ENCODE data around the gene CYP39A1. TPM values are rescaled to one million over a fixed set of nuclear protein-coding genes. Genes with fewer than 3 reads are reported as not detected.

CYP39A1 gene
- total RNA-seq, 2 experiments from 2014 or later = not detected

DNA sequence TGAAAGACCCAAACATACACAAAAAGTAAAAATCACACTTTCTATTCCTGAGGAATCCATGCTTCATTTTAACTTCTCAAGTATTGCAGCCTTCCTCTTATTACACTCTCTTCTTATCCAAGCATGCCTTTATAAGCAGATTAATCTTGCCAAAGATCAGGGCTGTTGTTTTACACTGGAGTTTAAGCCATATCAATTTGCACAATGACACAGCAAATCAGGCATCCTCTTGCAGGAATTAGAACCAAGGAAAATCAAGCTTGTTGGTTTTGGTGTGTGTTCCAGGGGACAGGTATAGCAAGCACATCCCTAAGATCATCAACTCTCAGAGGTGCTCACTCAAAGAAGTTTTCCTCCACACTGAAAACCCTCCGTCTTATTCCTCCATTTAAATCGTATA, 69.5 kb downstream of the CYP39A1 start:
- Mint-ChIP-seq H3K27me3 (peaks cover 20% of the 10 kb centered on the region), H3K36me3 (ENCODE audit: low read depth) (no peaks in the 10 kb centered on the region), H3K4me1 (ENCODE audit: low read depth) (no peaks in the 10 kb centered on the region), H3K9me3 (no peaks in the 10 kb centered on the region), H3K4me3 (no peak overlapping the region), H3K27ac (no peak overlapping the region)
- ChIA-PET POLR2A (no interaction called here), CTCF (no interaction called here)
- TF ChIP-seq CTCF (IDR thresholded peaks at IDR 0.05) = no peak
- ATAC-seq (ENCODE audit: poor library complexity) (no peak), DNase-seq (no peak)
- peaks cover 0 to 9% of the 10 kb centered on the region in 2 experiments for H3K27me3 ChIP-seq (ENCODE audit: control insufficient read depth in 1 of 2, insufficient read depth in 2 of 2, low read length in 2 of 2)
- no peak overlapping the region for H3K27ac ChIP-seq (ENCODE audit: low read depth in 1 of 2, low read length in 2 of 2)
- H3K36me3 ChIP-seq (ENCODE audit: insufficient read depth, low read length) = no peaks in the 10 kb centered on the region
- H3K4me1 ChIP-seq (ENCODE audit: insufficient read depth, low read length) = no peaks in the 10 kb centered on the region
- no peaks in the 10 kb centered on the region for H3K9me3 ChIP-seq (ENCODE audit: control insufficient read depth in 1 of 2, insufficient read depth in 1 of 2, low read length in 2 of 2)
- intact Hi-C loops (cut with DNase I, micrococcal nuclease) = no loop called here
- no peak overlapping the region for H3K4me3 ChIP-seq (ENCODE audit: low read length)

DNA sequence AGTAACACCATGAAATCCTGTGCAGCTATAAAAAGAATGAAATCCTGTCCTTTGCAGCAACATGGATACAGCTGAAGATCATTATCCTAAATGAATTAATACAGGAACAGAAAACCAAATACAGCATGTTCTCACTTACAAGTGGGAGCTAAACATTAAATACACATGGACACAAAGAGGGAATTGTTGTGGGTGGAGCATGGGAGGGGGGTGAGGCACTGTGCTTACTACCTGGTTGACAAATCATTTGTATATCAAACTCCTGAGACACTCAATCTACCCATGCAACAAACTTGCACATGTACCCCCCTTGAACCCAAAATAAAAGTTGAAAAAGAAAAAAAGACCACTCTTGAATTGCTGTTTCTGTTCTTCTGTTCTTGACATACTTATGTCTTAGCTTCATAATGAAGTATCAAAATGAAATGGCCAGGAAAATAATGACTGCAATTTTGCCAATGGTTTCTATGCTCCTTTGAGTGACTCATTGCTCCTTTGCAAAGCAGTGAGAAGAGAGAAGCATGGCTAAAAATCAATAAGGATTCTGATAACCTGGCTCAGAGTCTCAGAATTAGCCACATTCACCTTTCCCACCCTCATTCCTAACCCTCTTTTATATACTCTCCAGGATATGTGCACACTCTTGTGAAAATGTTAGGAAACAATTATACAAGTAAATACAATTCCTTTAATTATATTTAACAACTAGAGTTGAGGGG, 71.0 kb downstream of the CYP39A1 start:
- H3K27me3 ChIP-seq (ENCODE audit: control insufficient read depth in 1 of 2, insufficient read depth in 2 of 2, low read length in 2 of 2) = peaks cover 0 to 8% of the 10 kb centered on the region in 2 experiments
- ATAC-seq (ENCODE audit: poor library complexity) = no peak
- H3K27ac ChIP-seq (ENCODE audit: low read depth in 1 of 2, low read length in 2 of 2) = no peak overlapping the region
- H3K9me3 ChIP-seq (ENCODE audit: control insufficient read depth in 1 of 2, insufficient read depth in 1 of 2, low read length in 2 of 2) = no peaks in the 10 kb centered on the region
- H3K36me3 ChIP-seq (ENCODE audit: insufficient read depth, low read length) = no peaks in the 10 kb centered on the region
- H3K4me3 ChIP-seq (ENCODE audit: low read length) = no peak overlapping the region
- Mint-ChIP-seq H3K4me1 (ENCODE audit: low read depth) (no peaks in the 10 kb centered on the region), H3K4me3 (no peak overlapping the region), H3K27me3 (peaks cover 24% of the 10 kb centered on the region), H3K27ac (no peak overlapping the region), H3K9me3 (no peaks in the 10 kb centered on the region), H3K36me3 (ENCODE audit: low read depth) (no peaks in the 10 kb centered on the region)
- TF ChIP-seq CTCF (IDR thresholded peaks at IDR 0.05) = no peak
- DNase-seq = no peak
- ChIA-PET CTCF (no interaction called here), POLR2A (no interaction called here)
- intact Hi-C loops (cut with DNase I, micrococcal nuclease) = no loop called here
- H3K4me1 ChIP-seq (ENCODE audit: insufficient read depth, low read length) = no peaks in the 10 kb centered on the region

GRCh38 chr6:46575530-46575929, 77.1 kb downstream of the CYP39A1 start:
- TF ChIP-seq CTCF (IDR thresholded peaks at IDR 0.05) = no peak
- H3K27me3 Mint-ChIP-seq = peaks cover 36% of the 10 kb centered on the region
- Histone ChIP-seq H3K9me3 (ENCODE audit: control insufficient read depth in 1 of 2, insufficient read depth in 1 of 2, low read length in 2 of 2) (peaks cover 5 to 10% of the 10 kb centered on the region in 2 experiments), H3K36me3 (ENCODE audit: insufficient read depth, low read length) (no peaks in the 10 kb centered on the region), H3K27me3 (ENCODE audit: control insufficient read depth in 1 of 2, insufficient read depth in 2 of 2, low read length in 2 of 2) (peaks cover 4 to 14% of the 10 kb centered on the region in 2 experiments), H3K4me1 (ENCODE audit: insufficient read depth, low read length) (no peaks in the 10 kb centered on the region), H3K4me3 (ENCODE audit: low read length) (no peak overlapping the region), H3K27ac (ENCODE audit: low read depth in 1 of 2, low read length in 2 of 2) (no peak overlapping the region)
- no peaks in the 10 kb centered on the region for H3K36me3 Mint-ChIP-seq (ENCODE audit: low read depth)
- peaks cover 2% of the 10 kb centered on the region for H3K9me3 Mint-ChIP-seq
- H3K4me3 Mint-ChIP-seq = no peak overlapping the region
- ATAC-seq (ENCODE audit: poor library complexity) (no peak), DNase-seq (no peak)
- no peak overlapping the region for H3K27ac Mint-ChIP-seq
- intact Hi-C loops (cut with DNase I, micrococcal nuclease) = no loop called here
- no peaks in the 10 kb centered on the region for H3K4me1 Mint-ChIP-seq (ENCODE audit: low read depth)
- CTCF ChIA-PET = no interaction called here
- POLR2A ChIA-PET = no interaction called here
